GM21423 (cell line): ENCODE measurements around the gene SLC25A25.
"Not testable (repeated sequence)": the region's sequence is repeated elsewhere in the genome, so short reads cannot be mapped to it uniquely, and the experiment has no call there.

Experiments
- ATAC-seq: cut with Tn5 transposase; IDR thresholded peaks from one replicate; pipeline ENCODE4 v1.9.1; 2021; ENCODE audit warnings: mild to moderate bottlenecking, moderate library complexity; ENCODE audit not compliant: unreplicated experiment

The SLC25A25 gene

GRCh38 chr9:128123451-128124080 is 55.5 kb downstream of the SLC25A25 start:
- ATAC-seq, result no peak

GRCh38 chr9:128124451-128124850 is 56.4 kb downstream of the SLC25A25 start:
- no peak for ATAC-seq

- no peak for ATAC-seq
Measured at GRCh38 chr9:128124873-128125579, 57.0 kb downstream of the SLC25A25 start.

GRCh38 chr9:128125580-128126354 is 57.7 kb downstream of the SLC25A25 start:
- no peak for ATAC-seq

DNA sequence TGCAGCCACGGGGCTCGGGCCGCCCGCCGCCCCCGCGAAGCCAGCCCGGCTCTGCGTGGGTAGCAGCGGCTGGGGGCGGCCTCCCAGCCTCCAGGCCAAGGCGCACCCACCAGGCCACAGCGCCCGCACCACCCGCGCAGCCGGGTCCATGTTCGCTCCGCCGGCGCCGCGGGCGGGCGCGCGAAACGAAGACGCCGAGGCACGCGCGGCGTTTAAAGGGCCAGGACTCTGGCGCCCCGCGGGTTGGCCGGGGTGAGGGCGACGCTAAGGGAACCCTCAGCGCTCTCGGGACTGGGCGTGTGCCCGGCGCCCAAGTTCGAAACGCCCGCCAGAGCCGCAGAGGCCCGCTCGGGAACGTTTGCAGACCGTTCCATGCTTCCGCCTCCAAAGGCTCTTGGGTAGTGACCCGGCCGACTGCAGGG is 59.5 kb downstream of the SLC25A25 start, which contains the start of gene PTGES2:
PTGES2 (minus strand) TSS at position 162 of the 422 bp plus-strand sequence; CDS start at position 150, 12 bp downstream.
- ATAC-seq, result peak; percentile 60

DNA sequence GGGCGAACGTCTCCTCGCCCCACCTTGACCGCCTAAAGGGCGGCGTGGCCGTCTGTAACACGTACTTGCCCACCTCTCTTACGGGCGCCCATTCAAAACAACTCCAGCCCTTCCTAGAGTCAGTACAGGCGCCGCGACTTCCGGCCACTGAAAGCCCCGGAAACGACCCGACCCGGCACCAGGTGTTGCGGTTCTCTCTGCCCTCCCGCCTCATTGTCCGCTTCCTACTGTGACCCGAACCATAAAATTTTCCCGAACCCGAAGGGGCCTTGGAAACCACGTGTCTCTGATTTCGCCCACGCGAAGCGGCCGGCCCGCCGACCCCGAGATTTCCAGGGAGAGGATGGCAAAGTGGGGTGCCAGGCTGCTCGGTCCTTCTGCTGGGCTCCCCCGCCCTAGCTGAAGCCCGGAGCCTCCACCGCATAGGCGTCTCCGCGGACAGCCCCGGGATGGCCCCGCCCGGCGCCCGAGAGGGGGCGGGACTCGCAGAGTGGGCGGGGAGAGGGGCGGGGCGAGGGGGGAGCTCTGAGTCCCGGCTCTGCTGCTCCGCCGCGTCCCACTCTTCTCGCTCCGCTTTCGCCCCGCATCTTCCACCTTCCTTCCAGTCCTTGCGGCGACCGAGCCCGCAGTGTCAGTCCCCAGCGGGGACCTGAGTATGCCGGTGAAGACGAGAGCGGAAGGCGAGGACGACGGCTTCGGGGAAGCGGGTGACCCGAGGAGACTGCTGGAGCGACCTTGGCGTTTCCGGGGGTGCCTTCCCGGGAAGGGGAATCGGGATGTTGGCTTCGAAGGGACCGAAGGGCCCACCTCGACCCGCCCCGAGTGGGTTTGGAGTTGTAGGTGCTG is 60.2 kb downstream of the SLC25A25 start:
- peak; percentile 65 for ATAC-seq

GRCh38 chr9:128128836-128129590 is 61.0 kb downstream of the SLC25A25 start:
- ATAC-seq, result no peak

- not testable (repeated sequence) for ATAC-seq
Measured at GRCh38 chr9:128129976-128130590, 62.1 kb downstream of the SLC25A25 start.

DNA sequence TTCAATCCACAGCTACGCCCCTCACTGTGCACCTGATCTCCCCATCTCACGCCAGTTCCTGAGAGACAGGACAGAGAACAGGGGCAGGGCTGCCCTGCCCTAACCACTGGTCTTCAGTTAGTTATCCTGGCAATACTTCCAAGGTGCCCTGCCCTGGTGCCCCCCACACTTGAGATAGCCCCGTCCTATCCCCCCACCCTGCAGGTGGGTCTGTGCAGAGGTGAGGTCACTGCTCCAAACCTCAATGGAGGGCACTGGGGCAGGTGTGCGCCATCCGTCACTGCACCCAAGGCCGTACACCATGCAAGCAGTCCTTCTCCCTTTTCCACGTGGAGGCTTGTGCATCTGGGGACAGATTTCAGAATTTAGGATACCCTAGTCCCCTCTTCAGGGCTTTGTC is 62.6 kb downstream of the SLC25A25 start:
- not testable (repeated sequence) for ATAC-seq

- not testable (repeated sequence) for ATAC-seq
Measured at GRCh38 chr9:128131346-128131745, 63.3 kb downstream of the SLC25A25 start.

GRCh38 chr9:128132139-128132538 is 64.1 kb downstream of the SLC25A25 start:
- ATAC-seq, result not testable (repeated sequence)

GRCh38 chr9:128135561-128135960 is 67.5 kb downstream of the SLC25A25 start:
- ATAC-seq, result not testable (repeated sequence)

GRCh38 chr9:128136816-128137793 is 69.1 kb downstream of the SLC25A25 start:
- no peak for ATAC-seq

DNA sequence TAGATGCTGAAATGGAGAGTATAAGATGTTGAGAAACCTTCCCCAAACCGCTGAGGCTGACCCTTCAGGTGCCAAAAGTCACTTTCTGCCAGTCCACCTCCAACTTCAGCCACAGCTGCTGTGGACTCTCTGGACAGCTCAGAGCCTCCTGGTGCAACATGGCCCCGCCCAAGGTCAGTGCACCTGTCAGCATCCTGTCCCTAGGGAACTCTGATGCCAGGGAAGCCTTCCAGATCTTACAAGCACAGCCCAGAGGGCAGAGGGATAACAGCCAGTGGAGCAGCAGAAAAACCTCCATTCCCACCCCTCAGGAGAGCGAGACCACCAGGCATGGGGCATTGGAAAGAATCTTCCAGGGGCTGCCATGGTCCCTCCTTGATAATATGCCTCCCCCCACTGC is 70.0 kb downstream of the SLC25A25 start:
- no peak for ATAC-seq

DNA sequence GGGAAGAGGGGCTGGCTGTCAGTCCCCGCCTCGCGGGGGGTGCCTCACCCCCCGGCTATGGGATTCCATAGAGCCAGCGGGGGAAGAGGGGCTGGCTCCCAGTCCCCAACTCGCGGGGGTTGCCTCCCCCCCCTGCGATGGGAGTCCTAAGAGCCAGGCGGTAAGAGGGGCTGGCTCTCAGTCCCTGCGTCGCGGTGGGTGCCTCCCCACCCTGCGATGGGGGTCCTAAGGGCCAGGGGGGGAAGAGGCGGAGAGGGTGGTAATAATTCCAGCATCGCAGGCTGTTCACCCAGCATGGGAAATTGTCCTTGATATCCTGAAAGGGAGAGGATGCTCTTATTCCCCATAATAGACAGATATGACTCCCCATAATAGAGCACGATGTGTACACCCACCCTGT is 71.6 kb downstream of the SLC25A25 start:
- no peak for ATAC-seq

DNA sequence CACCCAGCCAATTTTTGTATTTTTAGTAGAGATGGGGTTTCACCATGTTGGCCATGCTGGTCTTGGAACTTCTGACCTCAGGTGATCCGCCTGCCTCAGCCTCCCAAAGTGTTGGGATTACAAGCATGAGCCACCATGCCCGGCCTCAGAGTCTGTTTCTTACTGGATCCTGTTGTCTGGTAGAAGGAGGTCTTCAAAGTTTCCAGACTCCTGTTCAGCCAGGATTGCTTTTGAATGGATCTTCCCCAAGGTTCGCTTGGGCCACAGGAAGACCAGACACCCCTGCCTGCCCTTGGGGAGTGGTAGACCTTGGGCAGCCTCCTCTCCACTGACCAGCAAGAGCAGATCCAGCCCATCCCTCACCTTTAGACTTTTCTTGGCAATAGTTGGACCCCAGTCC is 73.6 kb downstream of the SLC25A25 start:
- ATAC-seq, result no peak

DNA sequence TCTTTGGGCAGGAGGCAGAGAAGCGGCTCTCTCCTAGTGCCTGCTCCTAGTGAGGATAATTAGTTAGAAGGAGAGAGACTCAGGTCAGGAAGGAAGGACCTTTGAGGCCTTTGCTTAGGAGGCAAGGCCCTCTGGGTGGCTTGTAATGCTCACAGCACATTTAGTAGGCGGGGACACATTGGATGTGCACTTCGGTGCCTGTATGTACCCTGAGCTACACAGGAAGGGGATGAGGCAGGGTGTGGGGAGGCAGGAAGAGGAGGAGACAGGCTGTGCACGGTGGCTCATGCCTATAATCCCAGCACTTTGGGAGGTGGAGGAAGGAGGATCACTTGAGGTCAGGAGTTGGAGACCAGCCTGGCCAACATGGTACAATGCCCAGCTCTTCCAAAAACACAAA is 74.0 kb downstream of the SLC25A25 start:
- ATAC-seq, result no peak

- ATAC-seq, result no peak
Measured at GRCh38 chr9:128142596-128142995, 74.6 kb downstream of the SLC25A25 start.
